ENCODE results near the gene INPP4B.

DNA sequence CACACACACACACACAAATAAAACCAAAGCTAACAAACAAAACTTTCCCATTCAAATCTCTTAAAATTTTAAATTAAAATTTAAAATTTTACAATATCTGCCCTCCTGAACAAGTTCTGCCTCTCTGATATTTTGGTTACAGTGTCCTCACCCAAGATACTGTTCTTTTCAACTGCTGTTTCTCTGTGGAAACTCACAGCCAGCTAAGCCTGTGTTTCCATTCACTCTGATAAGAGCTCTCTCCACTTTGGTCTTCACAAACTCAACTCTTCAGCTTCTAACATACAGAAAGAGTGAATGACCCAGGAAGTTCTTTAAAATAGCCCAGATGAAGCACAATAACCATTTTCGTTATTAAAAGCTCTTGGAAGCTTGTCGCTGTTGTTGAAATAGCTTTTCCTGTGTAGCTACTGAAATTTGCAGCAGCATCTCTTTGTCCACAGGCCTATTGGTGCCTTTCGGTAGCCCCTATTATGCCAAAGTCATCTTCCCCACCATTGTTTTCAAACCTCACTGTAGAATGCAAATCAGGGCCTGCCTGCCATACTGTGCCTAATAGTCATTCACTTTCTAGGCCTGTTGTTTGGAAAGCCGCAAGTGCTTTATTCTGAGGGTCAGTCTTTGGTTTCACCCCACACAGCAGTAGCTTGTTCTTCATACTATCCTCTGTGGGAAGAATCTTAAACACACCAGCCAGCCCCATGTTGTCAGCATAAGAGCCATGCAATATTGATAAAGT is 19.4 kb downstream of the INPP4B start:
- TF ChIP-seq, protein P1, sequence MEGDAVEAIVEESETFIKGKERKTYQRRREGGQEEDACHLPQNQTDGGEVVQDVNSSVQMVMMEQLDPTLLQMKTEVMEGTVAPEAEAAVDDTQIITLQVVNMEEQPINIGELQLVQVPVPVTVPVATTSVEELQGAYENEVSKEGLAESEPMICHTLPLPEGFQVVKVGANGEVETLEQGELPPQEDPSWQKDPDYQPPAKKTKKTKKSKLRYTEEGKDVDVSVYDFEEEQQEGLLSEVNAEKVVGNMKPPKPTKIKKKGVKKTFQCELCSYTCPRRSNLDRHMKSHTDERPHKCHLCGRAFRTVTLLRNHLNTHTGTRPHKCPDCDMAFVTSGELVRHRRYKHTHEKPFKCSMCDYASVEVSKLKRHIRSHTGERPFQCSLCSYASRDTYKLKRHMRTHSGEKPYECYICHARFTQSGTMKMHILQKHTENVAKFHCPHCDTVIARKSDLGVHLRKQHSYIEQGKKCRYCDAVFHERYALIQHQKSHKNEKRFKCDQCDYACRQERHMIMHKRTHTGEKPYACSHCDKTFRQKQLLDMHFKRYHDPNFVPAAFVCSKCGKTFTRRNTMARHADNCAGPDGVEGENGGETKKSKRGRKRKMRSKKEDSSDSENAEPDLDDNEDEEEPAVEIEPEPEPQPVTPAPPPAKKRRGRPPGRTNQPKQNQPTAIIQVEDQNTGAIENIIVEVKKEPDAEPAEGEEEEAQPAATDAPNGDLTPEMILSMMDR (IDR thresholded peaks at IDR 0.05): no peak
- TF ChIP-seq EP300 (IDR thresholded peaks at IDR 0.05): no peak
- no peak for TF ChIP-seq POLR2AphosphoS5 (IDR thresholded peaks at IDR 0.05)
